ENCODE data around the gene STAP2. TPM values are rescaled to one million over a fixed set of nuclear protein-coding genes. Genes with fewer than 3 reads are reported as not detected.

The STAP2 gene
- total RNA-seq, 4 donors from 2014 or later, result 67.0 to 93.1 (median 87.2) TPM

- Histone ChIP-seq H3K4me3 (no peak overlapping the region), H3K36me3 (peaks cover 82% of the 10 kb centered on the region), H3K27ac (no peak overlapping the region), H3K27me3 (no peaks in the 10 kb centered on the region), H3K9me3 (no peaks in the 10 kb centered on the region), H3K4me1 (no peaks in the 10 kb centered on the region)
- WGBS, result 81% methylated on average over 20 of the region's 25 CpGs
- TF ChIP-seq EP300 (IDR thresholded peaks at IDR 0.05), result no peak
- TF ChIP-seq CTCF (IDR thresholded peaks at IDR 0.05), result no peak
- TF ChIP-seq POLR2A (IDR thresholded peaks at IDR 0.05), result no peak
- no peak for DNase-seq (ENCODE audit: low spot score in 2 of 2)
Measured at GRCh38 chr19:4358709-4359626, 20.3 kb upstream of the STAP2 start.

- H3K36me3 ChIP-seq, result peaks cover 75% of the 10 kb centered on the region
- H3K27ac ChIP-seq, result no peak overlapping the region
- H3K9me3 ChIP-seq, result no peaks in the 10 kb centered on the region
- TF ChIP-seq POLR2A (IDR thresholded peaks at IDR 0.05), result no peak
- no peak for TF ChIP-seq EP300 (IDR thresholded peaks at IDR 0.05)
- no peak for TF ChIP-seq POLR2AphosphoS5 (IDR thresholded peaks at IDR 0.05)
- TF ChIP-seq CTCF (IDR thresholded peaks at IDR 0.05), result no peak
- DNase-seq (ENCODE audit: low spot score in 2 of 2), result peak in 1 of 2 donors; percentile 61
- WGBS, result no CpG with 5 or more reads among the region's 16 CpGs
- H3K27me3 ChIP-seq, result no peaks in the 10 kb centered on the region
- H3K4me3 ChIP-seq, result no peak overlapping the region
- no peaks in the 10 kb centered on the region for H3K4me1 ChIP-seq
Measured at GRCh38 chr19:4357921-4358326, 19.3 kb upstream of the STAP2 start.

GRCh38 chr19:4357095-4357797 lies 18.6 kb upstream of the STAP2 start:
- peaks cover 68% of the 10 kb centered on the region for H3K36me3 ChIP-seq
- H3K27me3 ChIP-seq, result no peaks in the 10 kb centered on the region
- peak in 1 of 2 donors; percentile 60 for DNase-seq (ENCODE audit: low spot score in 2 of 2)
- no peak overlapping the region for H3K4me3 ChIP-seq
- no peaks in the 10 kb centered on the region for H3K9me3 ChIP-seq
- no peak overlapping the region for H3K27ac ChIP-seq
- H3K4me1 ChIP-seq, result peaks cover 6% of the 10 kb centered on the region
- TF ChIP-seq POLR2A (IDR thresholded peaks at IDR 0.05) (no peak), EP300 (IDR thresholded peaks at IDR 0.05) (no peak), POLR2AphosphoS5 (IDR thresholded peaks at IDR 0.05) (no peak), CTCF (IDR thresholded peaks at IDR 0.05) (no peak)
- WGBS, result 74% methylated on average over 9 of the region's 23 CpGs

- 97% methylated on average over 7 of the region's 17 CpGs for WGBS
Measured at GRCh38 chr19:4354897-4355296, 16.3 kb upstream of the STAP2 start.

More at GRCh38 chr19:4354897-4355296, 16.3 kb upstream of the STAP2 start:
- H3K4me1 ChIP-seq, result peaks cover 6% of the 10 kb centered on the region
- no peaks in the 10 kb centered on the region for H3K9me3 ChIP-seq
- no peak for TF ChIP-seq POLR2AphosphoS5 (IDR thresholded peaks at IDR 0.05)
- no peak for TF ChIP-seq EP300 (IDR thresholded peaks at IDR 0.05)
- TF ChIP-seq POLR2A (IDR thresholded peaks at IDR 0.05), result no peak
- TF ChIP-seq CTCF (IDR thresholded peaks at IDR 0.05), result no peak
- DNase-seq (ENCODE audit: low spot score in 2 of 2), result peak in 1 of 2 donors; percentile 67
- no peak overlapping the region for H3K4me3 ChIP-seq
- H3K36me3 ChIP-seq, result peaks cover 45% of the 10 kb centered on the region
- H3K27ac ChIP-seq, result no peak overlapping the region
- H3K27me3 ChIP-seq, result no peaks in the 10 kb centered on the region

Data from suprapubic skin (tissue), 4 donors.